ENCODE measurements around the gene RSPH6A. TPM values are rescaled to one million over a fixed set of nuclear protein-coding genes. Genes with fewer than 3 reads are reported as not detected.
A peak's percentile ranks its signal among the peaks of the same experiment; 100 is the strongest.

Gene RSPH6A
- total and polyA plus RNA-seq, 2 of the 4 experiments (the other 2 are of a cell fraction) = under 0.01 to 0.09 TPM

DNA sequence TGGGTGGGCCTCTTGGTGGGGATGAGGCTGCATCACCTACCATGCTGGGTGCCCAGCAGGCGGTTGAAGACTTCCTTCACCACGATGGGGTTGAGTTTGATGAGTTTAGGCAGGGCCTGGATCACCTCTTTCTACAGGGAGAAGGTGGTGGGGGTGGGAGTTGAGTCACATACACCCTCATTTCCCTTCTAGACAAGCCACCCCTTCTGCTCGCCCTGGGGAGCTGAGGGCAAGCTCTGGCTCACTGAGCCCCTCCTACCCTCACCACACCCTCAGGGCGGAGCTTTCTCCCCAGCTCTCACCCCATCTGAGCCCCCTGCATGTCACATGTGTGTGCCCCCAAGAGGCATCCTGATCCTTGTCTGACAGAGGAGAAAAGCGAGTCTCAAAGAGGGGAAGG is 7.6 kb upstream of the RSPH6A start:
- H2AK9ac ChIP-seq (replicated peaks; ENCODE audit: low read depth, low read length, poor library complexity) = no peak overlapping the region
- in situ Hi-C loops (cut with MboI; ENCODE audit: low sequenced_read_pairs) = no loop called here
- no peaks in the 10 kb centered on the region for H3K9me3 ChIP-seq (ENCODE audit: control insufficient read depth, insufficient read depth, low read length)
- H3K36me3 ChIP-seq (ENCODE audit: control insufficient read depth, insufficient read depth, low read length) = peaks cover 77% of the 10 kb centered on the region
- ATAC-seq (ENCODE audit: low read depth) = no peak
- H3K4me1 ChIP-seq (ENCODE audit: control insufficient read depth, insufficient read depth, low read length) = no peaks in the 10 kb centered on the region
- H2AFZ ChIP-seq (replicated peaks; ENCODE audit: low read length, poor library complexity) = peak overlapping the region; percentile 32
- H4K20me1 ChIP-seq (ENCODE audit: insufficient read depth, low read length) = peaks cover 7% of the 10 kb centered on the region; the same call in 1 of the 2 replicates
- H2BK15ac ChIP-seq (ENCODE audit: low read depth, low read length) = no peak overlapping the region
- no peak overlapping the region for H2BK20ac ChIP-seq (ENCODE audit: low read depth, low read length)
- H3K9ac ChIP-seq (ENCODE audit: low read depth, low read length) = no peak overlapping the region
- H4K8ac ChIP-seq (ENCODE audit: low read depth in 2 of 2, low read length in 2 of 2) = no peak overlapping the region
- DNase-seq = no peak
- H3K4me2 ChIP-seq (ENCODE audit: low read depth, low read length) = no peak overlapping the region
- H2BK120ac ChIP-seq (ENCODE audit: low read depth, low read length) = no peak overlapping the region
- intact Hi-C loops (cut with micrococcal nuclease) = no loop called here
- no peak overlapping the region for H3K4ac ChIP-seq (ENCODE audit: low read depth, low read length)
- H3K79me1 ChIP-seq (ENCODE audit: low read depth in 1 of 2, low read length in 2 of 2) = no peaks in the 10 kb centered on the region; a peak in 1 of 4 replicates
- no peak overlapping the region for H3K27ac ChIP-seq (ENCODE audit: insufficient read depth, low read length)
- H3K14ac ChIP-seq (replicated peaks; ENCODE audit: low read depth, low read length) = no peak overlapping the region
- no peak overlapping the region for H2AK5ac ChIP-seq (ENCODE audit: low read depth, low read length)
- ChIA-PET CTCF (no interaction called here), POLR2A (ENCODE audit: unreplicated experiment) (no interaction called here)
- dilution Hi-C loops (cut with HindIII; ENCODE audit: low sequenced_read_pairs, unreplicated experiment) = no loop called here
- no CpG with 5 or more reads among the region's 5 CpGs for WGBS, 2 experiments (ENCODE audit: extremely low coverage in 2 of 2, insufficient read length in 1 of 2)
- no peak overlapping the region for H3K18ac ChIP-seq (ENCODE audit: low read depth, low read length)
- H3K27me3 ChIP-seq (ENCODE audit: control insufficient read depth, insufficient read depth, low read length) = no peaks in the 10 kb centered on the region
- no peak overlapping the region for H3K56ac ChIP-seq (ENCODE audit: extremely low read depth, insufficient read depth, low read length)
- H2BK5ac ChIP-seq (ENCODE audit: low read depth, low read length, poor library complexity, severe bottlenecking) = no peak overlapping the region
- H4K5ac ChIP-seq (ENCODE audit: low read depth, low read length) = no peak overlapping the region
- no TSS peak for BruUV-seq (replicated peaks)
- no peak overlapping the region for H4K91ac ChIP-seq (ENCODE audit: insufficient read depth, low read depth, low read length)
- H3K23ac ChIP-seq (ENCODE audit: low read depth, low read length) = no peak overlapping the region
- TF ChIP-seq BHLHE40 (IDR thresholded peaks at IDR 0.05; ENCODE audit: low read depth, low read length) (no peak), POLR2A (IDR thresholded peaks at IDR 0.05; ENCODE audit: low read depth, low read length) (no peak), MAZ (IDR thresholded peaks at IDR 0.05; ENCODE audit: borderline replicate concordance, low read depth, low read length) (no peak), RFX5 (IDR thresholded peaks at IDR 0.05; ENCODE audit: low read depth, low read length) (no peak), CHD1 (IDR thresholded peaks at IDR 0.05; ENCODE audit: low read depth, low read length) (no peak), NFE2L2 (IDR thresholded peaks at IDR 0.05; ENCODE audit: low read depth, low read length) (no peak), RCOR1 (IDR thresholded peaks at IDR 0.05; ENCODE audit: insufficient replicate concordance, low read length) (no peak), MAFK (IDR thresholded peaks at IDR 0.05; ENCODE audit: low read depth, low read length) (no peak), ELK1 (IDR thresholded peaks at IDR 0.05; ENCODE audit: borderline replicate concordance, low read depth, low read length) (no peak), CEBPB (IDR thresholded peaks at IDR 0.05; ENCODE audit: low read depth, low read length) (no peak), SMC3 (IDR thresholded peaks at IDR 0.05; ENCODE audit: low read depth, low read length) (no peak), RAD21 (IDR thresholded peaks at IDR 0.05; ENCODE audit: low read length) (no peak)
- TF ChIP-seq, protein P1, sequence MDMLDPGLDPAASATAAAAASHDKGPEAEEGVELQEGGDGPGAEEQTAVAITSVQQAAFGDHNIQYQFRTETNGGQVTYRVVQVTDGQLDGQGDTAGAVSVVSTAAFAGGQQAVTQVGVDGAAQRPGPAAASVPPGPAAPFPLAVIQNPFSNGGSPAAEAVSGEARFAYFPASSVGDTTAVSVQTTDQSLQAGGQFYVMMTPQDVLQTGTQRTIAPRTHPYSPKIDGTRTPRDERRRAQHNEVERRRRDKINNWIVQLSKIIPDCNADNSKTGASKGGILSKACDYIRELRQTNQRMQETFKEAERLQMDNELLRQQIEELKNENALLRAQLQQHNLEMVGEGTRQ (IDR thresholded peaks at IDR 0.05; ENCODE audit: low read depth, low read length) = no peak
- TF ChIP-seq, protein P2, sequence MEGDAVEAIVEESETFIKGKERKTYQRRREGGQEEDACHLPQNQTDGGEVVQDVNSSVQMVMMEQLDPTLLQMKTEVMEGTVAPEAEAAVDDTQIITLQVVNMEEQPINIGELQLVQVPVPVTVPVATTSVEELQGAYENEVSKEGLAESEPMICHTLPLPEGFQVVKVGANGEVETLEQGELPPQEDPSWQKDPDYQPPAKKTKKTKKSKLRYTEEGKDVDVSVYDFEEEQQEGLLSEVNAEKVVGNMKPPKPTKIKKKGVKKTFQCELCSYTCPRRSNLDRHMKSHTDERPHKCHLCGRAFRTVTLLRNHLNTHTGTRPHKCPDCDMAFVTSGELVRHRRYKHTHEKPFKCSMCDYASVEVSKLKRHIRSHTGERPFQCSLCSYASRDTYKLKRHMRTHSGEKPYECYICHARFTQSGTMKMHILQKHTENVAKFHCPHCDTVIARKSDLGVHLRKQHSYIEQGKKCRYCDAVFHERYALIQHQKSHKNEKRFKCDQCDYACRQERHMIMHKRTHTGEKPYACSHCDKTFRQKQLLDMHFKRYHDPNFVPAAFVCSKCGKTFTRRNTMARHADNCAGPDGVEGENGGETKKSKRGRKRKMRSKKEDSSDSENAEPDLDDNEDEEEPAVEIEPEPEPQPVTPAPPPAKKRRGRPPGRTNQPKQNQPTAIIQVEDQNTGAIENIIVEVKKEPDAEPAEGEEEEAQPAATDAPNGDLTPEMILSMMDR (conservative IDR thresholded peaks at IDR 0.05; ENCODE audit: low read depth, low read length) = no peak
- no peak overlapping the region for H3K4me3 ChIP-seq (ENCODE audit: insufficient read depth, low read depth, low read length)
- no peaks in the 10 kb centered on the region for H3K9me1 ChIP-seq (ENCODE audit: insufficient read depth, low read length)

All from IMR-90 (cell line).